Right lobe of liver (tissue), 4 donors: ENCODE data around the gene CHIC1.

Source experiments
- CTCF ChIP-seq, 4 donors: fragments of 200-600 bp in 3 of 4; fragments of 450-650 bp in 1 of 4; IDR thresholded peaks; one replicate each; pipeline versions ENCODE4 v1.5.1 to v1.8.0; 2016 to 2022; ENCODE audit warnings: antibody characterized with exemption in 4 of 4, mild to moderate bottlenecking in 2 of 4
- POLR2A ChIP-seq: fragments of 450-650 bp; IDR thresholded peaks from one replicate; pipeline ENCODE4 v1.6.1; 2017; ENCODE audit warnings: antibody characterized with exemption, mild to moderate bottlenecking
- donor health status: DM: no; HTN: no; CAD: no.
- donor health status: DM: no; HTN: no; CAD: no.
- donor health status: DM: no; HTN: yes; CAD: no.

- TF ChIP-seq POLR2A (no peak), CTCF (IDR thresholded peaks at IDR 0.05) (no peak)
Observed at GRCh38 chrX:73563738-73564068, 706 bp downstream of the CHIC1 start.
